K562 (cell line): ENCODE measurements around the gene LRP6. TPM values are rescaled to one million over a fixed set of nuclear protein-coding genes. Genes with fewer than 3 reads are reported as not detected.

Experiments
- ATAC-seq: fragments of 200-7000 bp; cut with Tn5 transposase; 3 replicates; pipeline ENCODE4 v1.9.1; 2020; ENCODE audit warnings: moderate library complexity
- BruUV-seq: library from RNA; stranded (reverse); fragments of 400-500 nt; replicated peaks from 2 replicates; lab custom pipeline; 2021; lab: Mats Ljungman, UMichigan
- CTCF ChIA-PET: fragments of 300-600 bp; formaldehyde crosslinking; extraction: SDS; loops from one replicate; lab custom pipeline; 2021; ENCODE audit warnings: low intra/inter-chr PET ratio; lab: Yijun Ruan, JAX
- POLR2A ChIA-PET: fragments of 300-600, 350-650 bp; sonication (Branson Sonifier 250); formaldehyde crosslinking; extraction: SDS; loops from one replicate; lab custom pipeline; 2021; ENCODE audit warnings: antibody characterized with exemption, inconsistent platforms; lab: Yijun Ruan, JAX
- DNase-seq, 4 experiments: peaks; one replicate each; pipeline versions ENCODE4 v3.0.0 to v3.0.0-alpha.2; 2011 to 2018; ENCODE audit warnings: low spot score in 3 of 4, mixed read lengths in 3 of 4; ENCODE audit errors: extremely low read depth in 1 of 4
- FAIRE-seq: peaks from 2 replicates; lab custom pipeline; 2011; peaks lifted over from hg19 to GRCh38; lab: Jason Lieb, UNC
- H2AFZ ChIP-seq: 2 replicates; pipeline ENCODE4 v1.6.0; 2011; ENCODE audit warnings: low read depth, low read length, control low read depth, inconsistent platforms
- H3K27ac ChIP-seq: fragments of 200-600 bp; 3 replicates; pipeline ENCODE4 v1.8.0; 2011; ENCODE audit warnings: low read depth, mild to moderate bottlenecking, control low read depth, inconsistent platforms, low read length, moderate library complexity, mixed read lengths; ENCODE audit errors: extremely low read depth
- H3K27me3 ChIP-seq, 2 experiments: fragments of 300-600 bp in 1 of 2; 2 replicates in 1 of 2; 3 replicates in 1 of 2; pipeline versions ENCODE4 v1.6.0 to v1.8.0; 2011; ENCODE audit warnings: inconsistent platforms in 2 of 2, low read length in 2 of 2, mild to moderate bottlenecking in 1 of 2, mixed read lengths in 1 of 2, moderate library complexity in 1 of 2; ENCODE audit not compliant: control insufficient read depth in 2 of 2, insufficient read depth in 2 of 2
- H3K36me3 ChIP-seq: fragments of 300-600 bp; 3 replicates; pipeline ENCODE4 v1.8.0; 2011; ENCODE audit warnings: mild to moderate bottlenecking, low read length, inconsistent platforms; ENCODE audit not compliant: control insufficient read depth, insufficient read depth
- H3K4me1 ChIP-seq, 2 experiments: fragments of 200-600 bp in 1 of 2; replicated peaks in 1 of 2; 2 replicates in 1 of 2; 3 replicates in 1 of 2; pipeline versions ENCODE4 v1.5.1 to v1.8.0; 2011; ENCODE audit warnings: inconsistent platforms in 2 of 2, low read length in 2 of 2, mild to moderate bottlenecking in 1 of 2, mixed read lengths in 1 of 2, moderate library complexity in 1 of 2; ENCODE audit not compliant: control insufficient read depth in 2 of 2, insufficient read depth in 2 of 2
- H3K4me2 ChIP-seq: 2 replicates; pipeline ENCODE4 v1.6.1; 2011; ENCODE audit warnings: low read length, control low read depth, inconsistent platforms, mixed read lengths; ENCODE audit not compliant: insufficient read depth
- H3K4me3 ChIP-seq: fragments of 200-600 bp; sonication (generic), shearing (Covaris generic); 2 replicates; pipeline ENCODE4 v1.5.1; 2016; ENCODE audit warnings: control low read depth, inconsistent platforms
- H3K79me2 ChIP-seq: fragments of 200-600 bp; 3 replicates; pipeline ENCODE4 v1.8.0; 2011; ENCODE audit warnings: low read length, inconsistent platforms; ENCODE audit not compliant: control insufficient read depth, insufficient read depth
- H3K9ac ChIP-seq, 2 experiments: 2 replicates each; pipeline versions ENCODE4 v1.6.0 to v1.6.1; 2011; ENCODE audit warnings: low read depth in 2 of 2, low read length in 2 of 2, control low read depth in 1 of 2, inconsistent platforms in 1 of 2, mild to moderate bottlenecking in 1 of 2, mixed read lengths in 1 of 2; ENCODE audit not compliant: insufficient read depth in 1 of 2
- H3K9me1 ChIP-seq: one replicate; pipeline ENCODE4 v1.6.0; 2011; ENCODE audit warnings: inconsistent platforms, mild to moderate bottlenecking, low read length, moderate library complexity; ENCODE audit not compliant: control insufficient read depth, insufficient read depth
- H3K9me3 ChIP-seq: replicated peaks from 2 replicates; pipeline ENCODE4 v1.5.1; 2011; ENCODE audit warnings: low read depth, low read length, inconsistent platforms; ENCODE audit not compliant: control insufficient read depth, insufficient read depth
- H4K20me1 ChIP-seq: replicated peaks from 2 replicates; pipeline ENCODE4 v1.6.1; 2011; ENCODE audit warnings: low read length, inconsistent platforms, mixed read lengths; ENCODE audit not compliant: control insufficient read depth, insufficient read depth
- CHD1 ChIP-seq: fragments of 200-600 bp; sonication (generic); IDR thresholded peaks from one replicate; pipeline ENCODE4 v1.6.1; 2012; ENCODE audit warnings: mild to moderate bottlenecking, moderate library complexity, low read length, inconsistent platforms
- ETV5 ChIP-seq: sonication (generic); formaldehyde crosslinking; IDR thresholded peaks from 2 replicates; pipeline ENCODE4 v1.4.0; 2020; ENCODE audit warnings: low read depth, mild to moderate bottlenecking, missing genetic modification reagents
- GATA2 ChIP-seq: sonication (generic); formaldehyde crosslinking; IDR thresholded peaks from 2 replicates; pipeline ENCODE4 v1.4.0; 2020; ENCODE audit warnings: mild to moderate bottlenecking, missing genetic modification reagents
- GATAD2A ChIP-seq: fragments of 450-650 bp; IDR thresholded peaks from 2 replicates; pipeline ENCODE4 v1.6.1; 2017
- MCM3 ChIP-seq: fragments of 450-650 bp; IDR thresholded peaks from 2 replicates; pipeline ENCODE4 v1.6.1; 2016
- ZBTB49 ChIP-seq: sonication (generic); formaldehyde crosslinking; IDR thresholded peaks from 2 replicates; pipeline ENCODE4 v1.8.0; 2022; ENCODE audit warnings: missing genetic modification reagents, mild to moderate bottlenecking, borderline replicate concordance
- ZNF511 ChIP-seq: sonication (generic); formaldehyde crosslinking; IDR thresholded peaks from 2 replicates; pipeline ENCODE4 v1.8.0; 2022; ENCODE audit warnings: mild to moderate bottlenecking, missing genetic modification reagents
- WGBS: fragments of 100-300 bp; shearing (Covaris generic); methylation state at CpG from one replicate; pipeline ENCODE4 v1.1.6; 2016; ENCODE audit warnings: low coverage, mixed read lengths; ENCODE audit not compliant: insufficient coverage; ENCODE audit errors: missing lambda C conversion rate; 5-methylcytosine and 5-hydroxymethylcytosine counted together
- in situ Hi-C: fragments of 300-500 bp; cut with MboI; formaldehyde crosslinking; loops from 4 replicates; pipeline ENCODE4 v1.15.0; 2018; ENCODE audit warnings: inconsistent platforms, mixed read lengths
- intact Hi-C: fragments of 100-400 bp; cut with micrococcal nuclease; formaldehyde crosslinking; loops from 2 replicates; pipeline ENCODE4 v1.14.2; 2022
- polyA plus RNA-seq, 8 experiments: library from polyadenylated mRNA; depleted of rRNA in 4 of 8; stranded (reverse) in 5 of 8; unstranded in 3 of 8; fragments of >200 nt; fragmentation: Nextera tagmentation in 2 of 8; fragmentation: Illumina TruSeq in 1 of 8; extraction: Ambion mirVana in 2 of 8; extraction: Trizol in 1 of 8; gene quantifications; 2 replicates each; pipeline versions ENCODE4 v1.2.1 to v1.2.3, GENCODE V29; 2011 to 2014; ENCODE audit warnings: inconsistent platforms in 1 of 8, missing spikeins in 1 of 8
- total RNA-seq, 7 experiments: library from RNA; depleted of rRNA in 6 of 7; stranded (reverse); fragments of >200 nt in 6 of 7; fragmentation: Illumina TruSeq in 2 of 7; extraction: Trizol in 2 of 7; gene quantifications; 2 replicates each; pipeline versions ENCODE4 v1.2.1 to v1.2.3, GENCODE V29; 2011 to 2021; ENCODE audit warnings: low replicate concordance in 1 of 7

The LRP6 gene
- total and polyA plus RNA-seq, 9 of the 15 experiments (the other 6 are each of a cell fraction or from before 2014, with no cell fraction given) = 3.0 to 17.0 (median 10.8) TPM

GRCh38 chr12:12156828-12157227 lies 110.0 kb downstream of the LRP6 start (continued):
- TF ChIP-seq MCM3 = no peak
- TF ChIP-seq GATA2 (CRISPR knock-in tag) = no peak

GRCh38 chr12:12156116-12156515 lies 110.7 kb downstream of the LRP6 start:
- TF ChIP-seq ETV5 (CRISPR knock-in tag) (no peak), ZBTB49 (no peak), GATAD2A (no peak), ZNF511 (no peak), CHD1 (no peak)
- BruUV-seq = no TSS peak
- H3K4me2 ChIP-seq = no peak overlapping the region
- no peak overlapping the region for H3K27ac ChIP-seq
- no peak overlapping the region for H2AFZ ChIP-seq
- in situ Hi-C loops (no loop called here), intact Hi-C loops (no loop called here)
- H3K79me2 ChIP-seq = no peaks in the 10 kb centered on the region
- WGBS = 85% methylated on average over 6 of the region's 6 CpGs
- H4K20me1 ChIP-seq = no peaks in the 10 kb centered on the region
- ChIA-PET CTCF (no interaction called here), POLR2A (no interaction called here)
- FAIRE-seq (no peak), ATAC-seq (no peak), DNase-seq (no peak)
- H3K36me3 ChIP-seq = peaks cover 24% of the 10 kb centered on the region; the same call in 2 of the 3 replicates
- no peaks in the 10 kb centered on the region for H3K9me1 ChIP-seq
- H3K9me3 ChIP-seq = no peaks in the 10 kb centered on the region
- no peaks in the 10 kb centered on the region for H3K27me3 ChIP-seq
- H3K4me1 ChIP-seq = no peaks in the 10 kb centered on the region
- H3K9ac ChIP-seq = no peak overlapping the region
- no peak overlapping the region for H3K4me3 ChIP-seq
